Dermis microvascular lymphatic vessel endothelial cell (primary cell): Measurements from ENCODE around the gene HDAC4. TPM values are rescaled to one million over a fixed set of nuclear protein-coding genes. Genes with fewer than 3 reads are reported as not detected.

Source experiments
- DNase-seq, 2 donors: peaks; one replicate each; pipeline versions ENCODE4 v3.0.0 to v3.0.0-alpha.2; 2010; ENCODE audit warnings: low read depth in 2 of 2
- total RNA-seq: library from RNA; depleted of rRNA; stranded (reverse); fragments of >200 nt; gene quantifications from 2 replicates; pipeline ENCODE4 v1.2.1, GENCODE V29; 2014

Gene HDAC4
- total RNA-seq, 1 donor from 2014 or later, result 10.4 TPM

GRCh38 chr2:239036819-239037558, 363.8 kb downstream of the HDAC4 start:
- no peak for DNase-seq

- no peak for DNase-seq
Observed at GRCh38 chr2:239035997-239036731, 364.7 kb downstream of the HDAC4 start.

- peak in 1 of 2 donors; percentile 17 for DNase-seq
Observed at GRCh38 chr2:239035361-239035814, 365.4 kb downstream of the HDAC4 start.

DNA sequence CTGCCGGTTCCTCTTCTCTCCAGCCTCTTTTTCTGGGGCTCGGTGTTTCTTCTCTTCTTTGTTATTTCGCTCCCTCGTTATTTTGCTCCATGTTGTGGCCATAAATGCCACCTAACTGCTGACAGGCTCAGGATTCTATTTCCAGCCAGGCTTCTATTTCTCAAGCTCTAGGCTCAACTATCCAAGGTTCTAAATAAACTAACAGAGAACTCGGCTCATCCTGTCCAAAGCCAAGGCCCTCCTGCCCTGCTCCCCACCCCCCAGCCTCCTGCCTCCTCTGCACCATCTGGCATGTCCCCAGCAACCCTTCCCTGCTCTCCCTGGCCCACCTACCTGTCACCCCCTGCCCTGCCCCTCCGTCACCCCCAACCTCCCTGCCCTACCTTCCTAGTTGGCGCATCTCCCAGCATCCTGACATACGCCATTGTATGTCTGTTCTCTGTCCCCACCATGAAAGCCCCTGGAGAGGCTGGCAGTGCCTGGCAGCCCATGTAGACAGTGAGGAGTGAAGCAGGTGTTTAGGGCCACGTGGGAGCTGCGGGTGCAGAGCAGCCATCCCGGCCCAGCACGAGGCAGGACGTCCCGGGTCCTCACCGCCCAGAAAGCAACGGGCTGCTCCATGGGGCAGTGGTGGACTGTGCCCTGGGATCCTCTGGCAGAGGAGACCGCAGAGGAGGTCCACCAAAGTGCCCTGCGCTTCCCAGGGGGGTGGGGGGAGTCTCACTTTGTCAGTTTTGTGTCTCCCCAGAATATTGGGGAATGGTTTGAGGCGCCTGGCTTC, 366.1 kb downstream of the HDAC4 start:
- DNase-seq, result no peak

DNA sequence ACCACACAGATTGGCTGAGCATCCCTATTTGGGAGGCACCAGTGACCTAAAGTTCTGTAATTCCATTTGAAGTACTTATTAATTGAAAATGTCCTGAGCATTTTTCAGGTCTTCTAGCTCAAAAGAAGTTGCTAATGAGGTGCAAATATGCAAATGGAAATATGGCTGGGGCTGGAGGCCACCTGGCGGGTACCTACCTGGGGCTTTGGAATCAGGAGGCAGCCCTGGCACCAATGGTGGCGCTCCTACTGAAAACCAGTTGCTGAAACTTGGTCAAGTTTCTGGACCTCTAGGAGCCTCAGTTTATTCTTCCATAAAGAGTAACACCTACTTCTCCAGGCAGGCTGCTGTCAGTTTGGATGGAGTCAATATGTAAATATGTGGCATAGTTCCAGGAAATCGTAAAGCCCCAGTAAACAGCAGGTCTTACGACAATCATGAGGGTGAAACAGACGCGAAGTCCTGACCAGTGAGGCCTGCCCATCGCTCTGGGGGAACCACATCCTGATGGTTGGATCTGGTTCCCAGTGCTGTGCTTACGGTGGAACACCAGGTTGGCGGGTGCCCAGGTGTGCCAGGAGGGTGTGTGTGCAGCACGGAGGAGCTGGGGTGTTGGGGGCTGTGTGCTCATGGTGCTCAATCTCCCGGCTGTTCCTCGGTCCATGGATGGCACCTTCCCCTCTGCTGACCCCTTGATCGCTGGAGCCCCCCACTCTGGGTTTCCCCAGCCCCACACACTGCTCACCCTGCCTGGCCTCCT, 366.8 kb downstream of the HDAC4 start:
- no peak for DNase-seq

DNA sequence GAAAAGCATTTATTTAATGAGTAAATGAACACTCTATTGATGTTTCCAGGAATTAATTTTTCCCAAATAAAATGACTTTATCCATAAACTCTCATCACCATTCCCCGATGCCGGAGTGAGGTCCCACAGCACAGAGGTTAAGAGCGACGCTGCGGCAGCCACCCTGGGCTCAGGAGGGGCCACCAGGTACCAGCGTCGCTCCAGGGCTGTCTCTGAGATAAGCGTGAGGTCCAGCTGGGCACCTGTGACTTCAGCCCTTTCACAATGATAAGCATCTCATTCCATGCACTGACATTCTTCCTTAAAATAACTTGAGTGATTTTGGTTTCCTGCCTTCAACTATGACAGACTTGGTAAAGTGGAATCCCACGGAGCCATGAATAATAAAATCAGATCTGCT, 370.9 kb downstream of the HDAC4 start:
- DNase-seq, result no peak

GRCh38 chr2:239028253-239028619, 372.6 kb downstream of the HDAC4 start:
- DNase-seq, result no peak

- DNase-seq, result no peak
Observed at GRCh38 chr2:239027391-239028252, 373.2 kb downstream of the HDAC4 start.

DNA sequence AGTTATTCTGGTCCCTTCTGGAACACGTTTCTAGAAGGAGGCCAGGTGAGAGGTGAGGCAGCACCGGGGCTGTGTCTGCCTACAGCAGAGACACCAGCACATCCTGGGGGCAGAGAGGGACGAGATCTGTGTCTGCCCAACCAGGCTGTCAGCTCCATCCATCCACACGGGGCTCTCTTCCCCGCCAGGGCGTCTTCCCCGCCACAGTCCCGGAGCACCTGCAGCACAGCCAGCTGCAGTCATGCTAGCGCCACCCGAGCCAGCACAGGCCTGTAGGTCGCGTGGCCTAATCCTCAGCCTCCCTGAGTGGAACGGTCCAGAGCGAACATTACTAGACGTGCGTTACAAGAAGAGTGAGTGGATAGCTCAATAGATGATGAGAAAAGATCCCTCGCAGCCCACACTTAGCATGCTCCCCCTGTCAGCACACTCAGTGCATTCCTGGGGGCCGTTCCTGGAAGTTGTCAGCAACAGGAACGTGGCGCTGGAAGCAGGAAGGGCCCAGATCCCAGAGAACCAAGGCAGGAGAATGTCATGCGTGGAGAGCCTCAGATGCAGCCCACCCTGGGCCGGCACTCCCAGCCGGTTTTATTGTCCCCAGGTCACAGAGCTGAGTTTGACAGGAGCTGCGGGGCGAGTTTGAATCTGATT, 374.0 kb downstream of the HDAC4 start:
- no peak for DNase-seq

DNA sequence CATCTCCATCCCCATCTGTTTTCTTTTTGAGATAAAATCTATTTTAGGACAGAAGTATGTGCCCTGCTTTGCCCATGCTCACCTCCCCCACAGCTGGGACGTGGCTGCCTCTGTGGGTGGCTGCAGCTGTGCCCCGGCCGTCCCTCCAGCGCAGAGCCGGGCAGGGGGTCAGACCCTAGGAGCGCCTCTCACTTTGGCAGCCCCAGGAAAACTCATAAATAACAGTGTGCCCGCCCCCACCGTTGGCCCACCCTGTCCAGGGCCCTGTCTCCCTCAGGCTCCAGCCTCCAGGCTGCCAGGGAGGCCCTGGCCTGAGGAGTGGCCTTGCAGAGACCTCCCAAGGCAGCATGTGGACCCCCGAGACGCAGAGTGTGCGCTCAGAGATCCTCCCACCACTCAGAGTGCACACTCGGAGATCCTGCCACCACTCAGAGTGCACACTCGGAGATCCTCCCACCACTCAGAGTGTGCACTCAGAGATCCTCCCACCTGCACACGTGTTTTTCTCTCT, 374.8 kb downstream of the HDAC4 start:
- DNase-seq, result no peak

GRCh38 chr2:239025096-239025801, 375.6 kb downstream of the HDAC4 start:
- DNase-seq, result no peak

GRCh38 chr2:239024226-239024625, 376.6 kb downstream of the HDAC4 start:
- no peak for DNase-seq

DNA sequence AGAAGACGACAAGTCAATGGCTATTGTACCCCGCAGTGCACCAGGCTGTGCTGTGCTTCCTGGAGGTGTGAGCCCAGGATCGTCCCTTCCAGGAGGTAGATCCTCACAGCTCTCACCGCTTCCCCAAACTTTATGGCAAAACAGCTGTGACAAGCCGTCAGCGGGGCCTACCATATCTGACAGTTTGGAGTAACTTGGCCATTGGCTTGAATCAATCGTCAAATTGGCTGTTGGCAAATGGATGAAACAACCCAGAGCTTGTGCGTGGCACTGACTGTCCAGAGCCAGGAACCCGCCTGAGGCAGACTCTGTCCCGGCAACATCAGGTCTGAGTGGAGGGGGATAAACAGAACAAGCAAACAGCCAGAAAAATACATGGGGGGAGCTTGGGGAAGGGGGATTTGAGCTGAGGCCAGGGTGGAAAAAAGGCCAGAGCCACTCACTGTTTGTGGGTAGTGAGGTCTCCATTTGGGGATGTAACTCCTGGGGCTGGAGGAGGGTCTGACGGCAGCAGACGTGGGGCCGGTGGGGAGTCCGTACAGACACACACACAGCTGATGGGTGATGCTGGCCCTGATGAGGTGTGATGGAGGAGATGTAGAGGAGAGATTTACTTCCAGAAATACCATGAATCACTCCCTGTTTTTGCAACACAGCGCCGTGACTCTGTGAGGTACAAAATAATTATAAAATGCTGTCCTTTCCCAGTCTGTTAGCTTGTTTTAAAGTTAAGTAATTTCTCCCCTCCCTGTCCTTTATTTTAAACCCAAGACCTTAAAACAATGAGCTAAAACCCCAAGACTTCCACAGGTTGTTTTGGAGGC, 378.2 kb downstream of the HDAC4 start:
- DNase-seq, result no peak

DNA sequence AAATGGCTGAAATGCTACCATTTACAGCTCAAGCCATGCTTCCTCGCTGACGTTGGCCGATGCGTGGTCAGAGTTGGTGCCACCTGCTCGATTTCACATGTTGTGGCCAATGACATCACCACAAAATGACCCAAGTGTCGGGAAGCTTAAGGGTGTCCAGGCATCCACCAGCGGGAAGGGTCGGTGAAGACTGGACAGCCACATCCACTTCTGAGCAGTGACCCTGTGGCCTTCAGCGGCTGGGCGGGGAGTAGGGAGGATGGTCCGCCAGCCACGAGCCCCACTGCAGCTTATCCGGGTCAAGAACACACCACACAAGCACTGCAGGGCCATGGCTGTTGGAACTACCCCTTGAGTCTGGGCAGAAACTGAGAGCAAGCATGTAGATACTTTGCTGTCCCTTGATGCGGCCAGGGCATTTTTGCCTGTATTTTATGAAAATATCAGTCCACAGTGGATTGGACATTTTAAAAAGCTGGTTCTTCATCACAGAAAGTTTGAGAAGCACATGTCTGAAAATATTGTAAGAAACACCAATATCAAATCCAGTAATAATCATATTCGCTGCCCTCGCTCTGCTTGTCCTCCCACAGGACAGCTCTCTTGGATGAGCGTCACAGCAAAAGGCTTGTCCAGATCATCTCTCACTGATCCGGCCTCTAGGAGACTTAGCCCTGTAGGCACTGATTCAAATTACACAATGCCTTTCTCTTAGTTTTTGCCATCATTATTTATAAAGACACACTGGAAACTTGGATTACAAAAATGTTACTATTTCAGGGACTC, 379.0 kb downstream of the HDAC4 start:
- DNase-seq, result no peak

- DNase-seq, result no peak
Observed at GRCh38 chr2:239021224-239021623, 379.6 kb downstream of the HDAC4 start.

DNA sequence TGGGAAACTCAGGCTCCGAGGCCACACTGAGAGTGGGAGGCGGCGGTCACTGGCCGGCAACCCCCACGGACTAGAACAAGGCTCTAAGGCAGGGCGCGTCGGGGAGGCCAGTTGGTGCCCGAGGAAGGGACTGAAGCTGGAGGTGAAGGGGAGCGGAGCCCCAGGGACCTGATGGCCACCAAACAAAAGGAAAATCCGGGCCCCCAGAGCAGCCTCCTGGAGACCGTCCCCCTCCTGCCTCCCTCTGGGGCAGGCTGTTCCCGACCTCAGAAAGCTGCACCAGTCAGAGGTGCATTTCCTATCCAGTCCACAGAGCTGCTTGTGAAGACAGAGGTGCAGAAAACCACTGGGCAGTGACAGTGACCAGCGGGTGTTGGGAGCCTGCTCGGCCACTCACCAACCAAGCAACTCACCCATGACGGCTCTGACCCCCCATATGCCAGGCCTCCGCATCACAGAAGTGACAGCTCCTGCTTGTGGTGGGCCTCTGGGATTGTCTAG, 380.2 kb downstream of the HDAC4 start:
- DNase-seq, result no peak

DNA sequence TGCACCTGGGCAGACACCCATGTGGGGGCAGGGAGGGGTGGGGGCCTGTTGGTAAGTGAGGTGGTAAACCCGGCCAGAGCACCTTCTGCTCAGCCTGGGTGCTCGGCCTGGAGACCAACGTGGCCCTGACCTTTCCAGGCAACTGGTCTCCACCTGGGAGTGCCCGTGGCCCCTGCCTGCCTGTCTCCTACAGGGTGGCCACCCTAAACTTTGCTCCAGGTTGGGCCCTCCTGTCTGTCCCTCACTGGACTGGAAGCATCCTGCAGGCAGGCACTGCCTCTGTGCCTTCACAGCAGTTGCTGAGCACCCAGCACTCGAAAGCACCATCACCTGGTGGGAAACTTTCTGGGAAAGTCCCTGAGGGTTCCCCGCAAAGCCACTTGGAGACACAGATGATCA, 381.6 kb downstream of the HDAC4 start:
- no peak for DNase-seq
